Measurements from ENCODE around the gene EN2. TPM values are rescaled to one million over a fixed set of nuclear protein-coding genes. Genes with fewer than 3 reads are reported as not detected.

EN2 gene
- total RNA-seq, 1 donor from 2014 or later: 7.2 TPM

DNA sequence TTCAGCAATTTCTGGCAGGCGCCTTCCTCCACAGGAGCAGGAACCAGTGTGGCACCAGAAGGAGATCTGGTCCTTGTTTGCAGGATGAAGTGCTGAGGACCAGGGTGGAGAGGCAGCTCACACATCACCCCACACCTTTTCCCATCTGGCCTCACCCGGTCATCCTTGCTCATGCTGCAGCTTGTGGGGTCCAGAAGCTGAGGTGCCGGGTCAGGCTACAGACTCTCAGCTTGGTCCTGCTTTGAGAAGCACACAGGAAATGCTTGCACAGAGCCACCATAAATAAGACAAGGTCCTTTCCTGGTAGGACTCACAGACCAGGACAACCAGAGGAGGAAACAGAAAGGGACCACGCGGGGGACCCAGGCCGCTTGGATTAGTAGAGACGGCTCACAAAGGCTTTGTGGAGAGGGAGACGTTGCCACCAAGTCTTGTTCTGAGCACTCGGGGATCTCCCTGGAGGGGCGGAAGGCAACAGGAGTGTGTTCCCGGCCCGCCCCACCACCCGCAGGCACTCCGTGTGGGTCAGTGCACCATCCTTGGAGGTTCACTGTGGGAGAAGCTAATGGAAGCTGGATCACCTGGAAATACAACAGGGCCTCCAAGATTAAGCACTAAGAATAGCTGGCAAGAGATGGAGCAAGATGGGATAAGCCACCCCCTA is 29.6 kb upstream of the EN2 start:
- Mint-ChIP-seq H3K4me1 (no peaks in the 10 kb centered on the region), H3K4me3 (no peak overlapping the region), H3K27me3 (ENCODE audit: low read depth) (peaks cover 63% of the 10 kb centered on the region)

DNA sequence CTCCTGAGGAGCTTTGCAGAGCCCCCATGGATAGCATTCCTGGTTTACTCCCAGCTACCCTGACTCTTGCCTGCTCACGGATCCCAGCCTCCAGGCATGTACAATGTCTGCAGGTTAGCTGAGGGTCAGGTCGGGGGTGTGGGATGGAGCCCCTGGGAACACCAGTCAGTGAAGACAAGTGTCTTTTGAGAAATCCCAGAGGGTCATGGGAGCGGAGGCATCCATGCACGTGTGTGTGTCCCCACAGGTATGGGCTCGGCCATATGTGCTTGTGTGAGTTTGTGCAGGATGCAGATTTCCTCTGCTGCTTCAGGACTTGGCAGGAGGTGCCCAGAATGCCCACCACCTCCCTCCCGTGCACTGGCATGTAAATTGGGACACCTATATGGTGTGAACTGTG is 28.3 kb upstream of the EN2 start:
- Mint-ChIP-seq H3K27me3 (ENCODE audit: low read depth) (peaks cover 69% of the 10 kb centered on the region), H3K4me1 (no peaks in the 10 kb centered on the region)

More for the DNA sequence above, 29.6 kb upstream of the EN2 start:
- H3K27ac Mint-ChIP-seq (ENCODE audit: unreplicated experiment): no peak overlapping the region
- H3K9me3 Mint-ChIP-seq: peaks cover 1% of the 10 kb centered on the region
- TF ChIP-seq, protein P1, sequence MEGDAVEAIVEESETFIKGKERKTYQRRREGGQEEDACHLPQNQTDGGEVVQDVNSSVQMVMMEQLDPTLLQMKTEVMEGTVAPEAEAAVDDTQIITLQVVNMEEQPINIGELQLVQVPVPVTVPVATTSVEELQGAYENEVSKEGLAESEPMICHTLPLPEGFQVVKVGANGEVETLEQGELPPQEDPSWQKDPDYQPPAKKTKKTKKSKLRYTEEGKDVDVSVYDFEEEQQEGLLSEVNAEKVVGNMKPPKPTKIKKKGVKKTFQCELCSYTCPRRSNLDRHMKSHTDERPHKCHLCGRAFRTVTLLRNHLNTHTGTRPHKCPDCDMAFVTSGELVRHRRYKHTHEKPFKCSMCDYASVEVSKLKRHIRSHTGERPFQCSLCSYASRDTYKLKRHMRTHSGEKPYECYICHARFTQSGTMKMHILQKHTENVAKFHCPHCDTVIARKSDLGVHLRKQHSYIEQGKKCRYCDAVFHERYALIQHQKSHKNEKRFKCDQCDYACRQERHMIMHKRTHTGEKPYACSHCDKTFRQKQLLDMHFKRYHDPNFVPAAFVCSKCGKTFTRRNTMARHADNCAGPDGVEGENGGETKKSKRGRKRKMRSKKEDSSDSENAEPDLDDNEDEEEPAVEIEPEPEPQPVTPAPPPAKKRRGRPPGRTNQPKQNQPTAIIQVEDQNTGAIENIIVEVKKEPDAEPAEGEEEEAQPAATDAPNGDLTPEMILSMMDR (conservative IDR thresholded peaks at IDR 0.05): no peak
- DNase-seq (ENCODE audit: low read depth, low spot score): no peak
- no peaks in the 10 kb centered on the region for H3K36me3 Mint-ChIP-seq (ENCODE audit: low read depth)

DNA sequence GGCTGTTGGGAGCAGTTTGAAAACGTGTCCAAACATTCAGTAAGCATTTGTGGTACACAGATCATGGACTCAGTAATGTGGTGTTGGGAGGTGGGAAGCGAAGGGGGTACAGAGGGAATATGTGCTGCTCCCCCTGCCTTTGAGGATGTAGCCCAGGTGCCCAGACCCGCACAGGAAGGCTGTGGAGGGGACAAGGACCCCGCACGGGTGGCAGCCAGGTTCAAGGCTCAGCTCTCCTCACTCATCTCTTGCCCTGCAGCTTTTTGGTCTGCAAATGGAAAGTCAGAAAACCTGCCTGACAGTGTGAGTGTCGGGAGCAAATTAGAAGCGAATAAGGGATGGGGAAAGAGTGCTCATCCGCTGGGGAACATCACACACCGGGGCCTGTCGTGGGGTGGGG is 27.3 kb upstream of the EN2 start:
- Mint-ChIP-seq H3K27ac (ENCODE audit: unreplicated experiment) (no peak overlapping the region), H3K4me3 (no peak overlapping the region), H3K27me3 (ENCODE audit: low read depth) (peaks cover 70% of the 10 kb centered on the region), H3K4me1 (no peaks in the 10 kb centered on the region), H3K36me3 (ENCODE audit: low read depth) (no peaks in the 10 kb centered on the region), H3K9me3 (peaks cover 3% of the 10 kb centered on the region)
- DNase-seq (ENCODE audit: low read depth, low spot score): no peak
- TF ChIP-seq, protein P1 (conservative IDR thresholded peaks at IDR 0.05): no peak

More for the DNA sequence above, 28.3 kb upstream of the EN2 start:
- Mint-ChIP-seq H3K4me3 (no peak overlapping the region), H3K36me3 (ENCODE audit: low read depth) (no peaks in the 10 kb centered on the region), H3K27ac (ENCODE audit: unreplicated experiment) (no peak overlapping the region), H3K9me3 (peaks cover 3% of the 10 kb centered on the region)
- DNase-seq (ENCODE audit: low read depth, low spot score): no peak
- TF ChIP-seq, protein P1 (conservative IDR thresholded peaks at IDR 0.05): no peak

DNA sequence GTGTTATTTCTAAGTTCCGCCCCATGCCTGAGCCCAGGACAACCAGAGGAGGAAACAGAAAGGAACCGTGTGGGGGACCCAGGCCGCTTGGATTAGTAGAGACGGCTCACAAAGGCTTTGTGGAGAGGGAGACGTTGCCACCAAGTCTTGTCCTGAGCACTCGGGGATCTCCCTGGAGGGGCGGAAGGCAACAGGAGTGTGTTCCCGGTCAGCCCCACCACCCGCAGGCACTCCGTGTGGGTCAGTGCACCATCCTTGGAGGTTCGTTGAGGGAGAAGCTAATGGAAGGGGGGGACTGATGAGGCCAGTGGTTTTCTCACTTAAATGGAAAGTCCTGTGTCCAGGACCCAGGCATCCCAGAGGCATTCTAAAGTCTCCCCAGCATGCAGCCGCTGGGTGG is 26.7 kb upstream of the EN2 start:
- Mint-ChIP-seq H3K27me3 (ENCODE audit: low read depth) (peaks cover 73% of the 10 kb centered on the region), H3K27ac (ENCODE audit: unreplicated experiment) (no peak overlapping the region), H3K4me1 (no peaks in the 10 kb centered on the region), H3K9me3 (peaks cover 3% of the 10 kb centered on the region), H3K4me3 (no peak overlapping the region), H3K36me3 (ENCODE audit: low read depth) (no peaks in the 10 kb centered on the region)
- TF ChIP-seq, protein P1 (conservative IDR thresholded peaks at IDR 0.05): no peak
- DNase-seq (ENCODE audit: low read depth, low spot score): no peak

- TF ChIP-seq, protein P1 (conservative IDR thresholded peaks at IDR 0.05): no peak
- Mint-ChIP-seq H3K9me3 (peaks cover 3% of the 10 kb centered on the region), H3K4me1 (no peaks in the 10 kb centered on the region), H3K4me3 (no peak overlapping the region), H3K36me3 (ENCODE audit: low read depth) (no peaks in the 10 kb centered on the region), H3K27ac (ENCODE audit: unreplicated experiment) (no peak overlapping the region), H3K27me3 (ENCODE audit: low read depth) (peaks cover 76% of the 10 kb centered on the region)
- DNase-seq (ENCODE audit: low read depth, low spot score): no peak
Observed at GRCh38 chr7:155431711-155432110, 26.2 kb upstream of the EN2 start.

All from neural crest cell (in vitro differentiated cells).